HEK293 (cell line): ENCODE data around the gene PRKCE.

Experiments
- CTCF ChIA-PET: fragments of 350-600 bp; formaldehyde crosslinking; extraction: SDS; loops from one replicate; lab custom pipeline; 2021; ENCODE audit warnings: antibody characterized with exemption; lab: Yijun Ruan, JAX
- POLR2A ChIA-PET: fragments of 300-600 bp; formaldehyde crosslinking; extraction: SDS; loops from one replicate; lab custom pipeline; 2020; ENCODE audit warnings: antibody characterized with exemption, inconsistent platforms; lab: Yijun Ruan, JAX
- H3K27ac ChIP-seq: fragments of 200-500 bp; sonication (Bioruptor generic); 2 replicates; pipeline ENCODE4 v1.5.1; 2014; ENCODE audit warnings: low read depth, low read length, control low read depth, inconsistent platforms; ENCODE audit errors: extremely low read depth
- H3K36me3 ChIP-seq, 2 experiments: fragments of 200-500 bp in 1 of 2; sonication (Bioruptor generic) in 1 of 2; 1 replicate in 1 of 2; 2 replicates in 1 of 2; pipeline ENCODE4 v1.5.1; 2014 to 2017; ENCODE audit warnings: inconsistent platforms in 2 of 2, low read length in 2 of 2; ENCODE audit not compliant: control insufficient read depth in 2 of 2, insufficient read depth in 1 of 2
- H3K4me1 ChIP-seq: fragments of 200-500 bp; sonication (Bioruptor generic); 2 replicates; pipeline ENCODE4 v1.5.1; 2014; ENCODE audit warnings: mild to moderate bottlenecking, low read length, inconsistent platforms; ENCODE audit not compliant: control insufficient read depth, insufficient read depth
- H3K4me3 ChIP-seq: 2 replicates; pipeline ENCODE4 v1.5.1; 2011; ENCODE audit warnings: low read depth, mild to moderate bottlenecking, control low read depth, low read length, moderate library complexity
- H3K9me3 ChIP-seq: fragments of 200-500 bp; sonication (Bioruptor generic); 2 replicates; pipeline ENCODE4 v1.5.1; 2014; ENCODE audit warnings: low read depth, low read length, inconsistent platforms; ENCODE audit not compliant: control insufficient read depth, insufficient read depth
- BCL11B ChIP-seq: fragments of 450-650 bp; formaldehyde crosslinking; IDR thresholded peaks from 2 replicates; pipeline ENCODE4 v1.5.1; 2016; ENCODE audit warnings: low read depth, missing biosample characterization, missing genetic modification characterization
- MYNN ChIP-seq: fragments of 450-650 bp; formaldehyde crosslinking; IDR thresholded peaks from 2 replicates; pipeline ENCODE4 v1.5.1; 2016; ENCODE audit warnings: missing biosample characterization, missing genetic modification characterization, borderline replicate concordance
- PRDM1 ChIP-seq: fragments of 450-650 bp; formaldehyde crosslinking; IDR thresholded peaks from 2 replicates; pipeline ENCODE4; 2016; ENCODE audit warnings: missing biosample characterization, missing genetic modification characterization
- YY1 ChIP-seq: fragments of 450-650 bp; formaldehyde crosslinking; IDR thresholded peaks from 2 replicates; pipeline ENCODE4 v1.5.1; 2018; ENCODE audit warnings: missing biosample characterization, missing genetic modification characterization
- ZNF114 ChIP-seq: fragments of 450-650 bp; formaldehyde crosslinking; IDR thresholded peaks from 2 replicates; pipeline ENCODE4 v1.5.0; 2017; ENCODE audit warnings: missing biosample characterization, missing genetic modification characterization
- ZNF350 ChIP-seq: fragments of 450-650 bp; formaldehyde crosslinking; IDR thresholded peaks from 2 replicates; pipeline ENCODE4 v1.5.0; 2017; ENCODE audit warnings: missing biosample characterization, mild to moderate bottlenecking, missing genetic modification characterization
- ZNF394 ChIP-seq: fragments of 450-650 bp; formaldehyde crosslinking; IDR thresholded peaks from 2 replicates; pipeline ENCODE4 v1.5.1; 2016; ENCODE audit warnings: missing biosample characterization, missing genetic modification characterization, mild to moderate bottlenecking, moderate library complexity, borderline replicate concordance
- ZNF558 ChIP-seq: fragments of 450-650 bp; formaldehyde crosslinking; IDR thresholded peaks from 2 replicates; pipeline ENCODE4 v1.5.1; 2016; ENCODE audit warnings: missing biosample characterization, missing genetic modification characterization
- ZNF624 ChIP-seq: fragments of 450-650 bp; formaldehyde crosslinking; IDR thresholded peaks from 2 replicates; pipeline ENCODE4 v1.5.1; 2017; ENCODE audit warnings: missing biosample characterization, missing genetic modification characterization
- ZNF654 ChIP-seq: fragments of 450-650 bp; formaldehyde crosslinking; IDR thresholded peaks from 2 replicates; pipeline ENCODE4 v1.5.1; 2016; ENCODE audit warnings: low read depth, missing biosample characterization, missing genetic modification characterization
- ZNF658 ChIP-seq: fragments of 450-650 bp; formaldehyde crosslinking; IDR thresholded peaks from 2 replicates; pipeline ENCODE4; 2016; ENCODE audit warnings: missing biosample characterization, missing genetic modification characterization
- ZNF701 ChIP-seq: fragments of 450-650 bp; formaldehyde crosslinking; IDR thresholded peaks from 2 replicates; pipeline ENCODE4 v1.5.1; 2016; ENCODE audit warnings: missing biosample characterization, missing genetic modification characterization
- ZNF768 ChIP-seq: fragments of 450-650 bp; formaldehyde crosslinking; IDR thresholded peaks from 2 replicates; pipeline ENCODE4 v1.5.1; 2018; ENCODE audit warnings: missing biosample characterization, mild to moderate bottlenecking, missing genetic modification characterization
- ZSCAN16 ChIP-seq: fragments of 450-650 bp; formaldehyde crosslinking; IDR thresholded peaks from 2 replicates; pipeline ENCODE4 v1.5.1; 2016; ENCODE audit warnings: missing biosample characterization, missing genetic modification characterization
- TF ChIP-seq, protein P1 (sequence below): fragments of 450-650 bp; formaldehyde crosslinking; IDR thresholded peaks from 2 replicates; pipeline ENCODE4 v1.5.1; 2016; ENCODE audit warnings: missing biosample characterization, missing genetic modification characterization
- TF ChIP-seq, protein P2 (sequence below): fragments of 450-650 bp; formaldehyde crosslinking; IDR thresholded peaks from 2 replicates; pipeline ENCODE4 v1.5.1; 2017; ENCODE audit warnings: missing biosample characterization, missing genetic modification characterization
- TF ChIP-seq, protein P3 (sequence below): fragments of 450-650 bp; formaldehyde crosslinking; IDR thresholded peaks from 2 replicates; pipeline ENCODE4 v1.5.1; 2016; ENCODE audit warnings: missing biosample characterization, missing genetic modification characterization, borderline replicate concordance
- TF ChIP-seq, protein P4 (sequence below): fragments of 450-650 bp; formaldehyde crosslinking; IDR thresholded peaks from 2 replicates; pipeline ENCODE4 v1.5.1; 2016; ENCODE audit warnings: missing biosample characterization, missing genetic modification characterization

Gene PRKCE

DNA sequence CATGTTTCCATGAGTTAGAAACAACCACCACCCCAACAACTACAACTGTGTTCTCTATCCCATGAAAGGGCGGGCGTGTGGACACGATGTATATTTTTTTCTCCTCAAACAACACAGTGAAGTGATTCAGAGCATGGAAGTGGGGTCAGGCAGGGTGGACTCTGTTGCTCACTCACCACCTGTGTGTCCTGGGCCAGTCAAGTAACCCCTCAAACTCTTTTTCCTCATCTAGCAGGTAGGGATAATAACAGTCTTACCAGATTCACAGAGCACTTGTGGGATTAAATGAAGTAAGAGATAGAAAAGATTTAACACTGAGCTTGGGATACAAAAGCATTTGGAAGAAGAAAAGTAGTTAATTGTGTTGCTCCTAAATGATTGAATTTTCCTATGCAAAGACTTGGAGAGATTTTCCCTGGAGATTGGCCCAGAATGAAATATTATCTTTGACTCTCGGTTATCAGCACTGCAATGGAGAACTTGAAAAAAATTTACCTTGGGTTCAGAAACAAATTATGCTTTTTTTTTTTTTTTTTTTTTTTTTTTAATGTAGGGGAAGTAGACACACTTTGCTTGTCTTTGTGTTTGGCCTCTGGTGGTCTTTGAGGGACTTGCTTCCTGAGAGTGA is 483.9 kb downstream of the PRKCE start:
- no peaks in the 10 kb centered on the region for H3K36me3 ChIP-seq
- no peak for TF ChIP-seq ZNF394
- TF ChIP-seq ZNF624 (tag by site-specific recombination): no peak
- no peak for TF ChIP-seq ZNF114 (tag by site-specific recombination)
- TF ChIP-seq, all 188 proteins: peak for 0
- Histone ChIP-seq H3K9me3 (no peaks in the 10 kb centered on the region), H3K4me3 (no peak overlapping the region), H3K27ac (no peak overlapping the region), H3K4me1 (no peaks in the 10 kb centered on the region)
- ChIA-PET POLR2A (no interaction called here), CTCF (interaction anchor here (0.6 kb wide), 1 partner anchor 196 kb away, joined by 4 read pairs; no protein-coding TSS in a partner anchor)

GRCh38 chr2:46135958-46136357 is 484.5 kb downstream of the PRKCE start:
- H3K4me3 ChIP-seq: no peak overlapping the region
- TF ChIP-seq, protein P1, sequence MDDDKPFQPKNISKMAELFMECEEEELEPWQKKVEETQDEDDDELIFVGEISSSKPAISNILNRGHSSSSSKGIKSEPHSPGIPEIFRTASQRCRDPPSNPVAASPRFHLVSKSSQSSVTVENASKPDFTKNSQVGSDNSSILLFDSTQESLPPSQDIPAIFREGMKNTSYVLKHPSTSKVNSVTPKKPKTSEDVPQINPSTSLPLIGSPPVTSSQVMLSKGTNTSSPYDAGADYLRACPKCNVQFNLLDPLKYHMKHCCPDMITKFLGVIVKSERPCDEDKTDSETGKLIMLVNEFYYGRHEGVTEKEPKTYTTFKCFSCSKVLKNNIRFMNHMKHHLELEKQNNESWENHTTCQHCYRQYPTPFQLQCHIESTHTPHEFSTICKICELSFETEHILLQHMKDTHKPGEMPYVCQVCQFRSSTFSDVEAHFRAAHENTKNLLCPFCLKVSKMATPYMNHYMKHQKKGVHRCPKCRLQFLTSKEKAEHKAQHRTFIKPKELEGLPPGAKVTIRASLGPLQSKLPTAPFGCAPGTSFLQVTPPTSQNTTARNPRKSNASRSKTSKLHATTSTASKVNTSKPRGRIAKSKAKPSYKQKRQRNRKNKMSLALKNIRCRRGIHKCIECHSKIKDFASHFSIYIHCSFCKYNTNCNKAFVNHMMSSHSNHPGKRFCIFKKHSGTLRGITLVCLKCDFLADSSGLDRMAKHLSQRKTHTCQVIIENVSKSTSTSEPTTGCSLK: no peak
- TF ChIP-seq ZNF350 (tag by site-specific recombination) (no peak), ZNF654 (tag by site-specific recombination) (no peak), YY1 (tag by site-specific recombination) (no peak), ZSCAN16 (tag by site-specific recombination) (no peak), ZNF558 (no peak), MYNN (tag by site-specific recombination) (no peak), BCL11B (tag by site-specific recombination) (no peak), ZNF658 (tag by site-specific recombination) (no peak), ZNF768 (tag by site-specific recombination) (no peak), ZNF701 (tag by site-specific recombination) (no peak), PRDM1 (tag by site-specific recombination) (no peak)
- TF ChIP-seq, protein P2, sequence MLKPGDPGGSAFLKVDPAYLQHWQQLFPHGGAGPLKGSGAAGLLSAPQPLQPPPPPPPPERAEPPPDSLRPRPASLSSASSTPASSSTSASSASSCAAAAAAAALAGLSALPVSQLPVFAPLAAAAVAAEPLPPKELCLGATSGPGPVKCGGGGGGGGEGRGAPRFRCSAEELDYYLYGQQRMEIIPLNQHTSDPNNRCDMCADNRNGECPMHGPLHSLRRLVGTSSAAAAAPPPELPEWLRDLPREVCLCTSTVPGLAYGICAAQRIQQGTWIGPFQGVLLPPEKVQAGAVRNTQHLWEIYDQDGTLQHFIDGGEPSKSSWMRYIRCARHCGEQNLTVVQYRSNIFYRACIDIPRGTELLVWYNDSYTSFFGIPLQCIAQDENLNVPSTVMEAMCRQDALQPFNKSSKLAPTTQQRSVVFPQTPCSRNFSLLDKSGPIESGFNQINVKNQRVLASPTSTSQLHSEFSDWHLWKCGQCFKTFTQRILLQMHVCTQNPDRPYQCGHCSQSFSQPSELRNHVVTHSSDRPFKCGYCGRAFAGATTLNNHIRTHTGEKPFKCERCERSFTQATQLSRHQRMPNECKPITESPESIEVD (tag by site-specific recombination): no peak
- TF ChIP-seq, protein P3, sequence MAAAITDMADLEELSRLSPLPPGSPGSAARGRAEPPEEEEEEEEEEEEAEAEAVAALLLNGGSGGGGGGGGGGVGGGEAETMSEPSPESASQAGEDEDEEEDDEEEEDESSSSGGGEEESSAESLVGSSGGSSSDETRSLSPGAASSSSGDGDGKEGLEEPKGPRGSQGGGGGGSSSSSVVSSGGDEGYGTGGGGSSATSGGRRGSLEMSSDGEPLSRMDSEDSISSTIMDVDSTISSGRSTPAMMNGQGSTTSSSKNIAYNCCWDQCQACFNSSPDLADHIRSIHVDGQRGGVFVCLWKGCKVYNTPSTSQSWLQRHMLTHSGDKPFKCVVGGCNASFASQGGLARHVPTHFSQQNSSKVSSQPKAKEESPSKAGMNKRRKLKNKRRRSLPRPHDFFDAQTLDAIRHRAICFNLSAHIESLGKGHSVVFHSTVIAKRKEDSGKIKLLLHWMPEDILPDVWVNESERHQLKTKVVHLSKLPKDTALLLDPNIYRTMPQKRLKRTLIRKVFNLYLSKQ (tag by site-specific recombination): no peak
- TF ChIP-seq, protein P4, sequence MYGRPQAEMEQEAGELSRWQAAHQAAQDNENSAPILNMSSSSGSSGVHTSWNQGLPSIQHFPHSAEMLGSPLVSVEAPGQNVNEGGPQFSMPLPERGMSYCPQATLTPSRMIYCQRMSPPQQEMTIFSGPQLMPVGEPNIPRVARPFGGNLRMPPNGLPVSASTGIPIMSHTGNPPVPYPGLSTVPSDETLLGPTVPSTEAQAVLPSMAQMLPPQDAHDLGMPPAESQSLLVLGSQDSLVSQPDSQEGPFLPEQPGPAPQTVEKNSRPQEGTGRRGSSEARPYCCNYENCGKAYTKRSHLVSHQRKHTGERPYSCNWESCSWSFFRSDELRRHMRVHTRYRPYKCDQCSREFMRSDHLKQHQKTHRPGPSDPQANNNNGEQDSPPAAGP (tag by site-specific recombination): no peak
- H3K27ac ChIP-seq: no peak overlapping the region
- H3K4me1 ChIP-seq: no peaks in the 10 kb centered on the region
- no peaks in the 10 kb centered on the region for H3K9me3 ChIP-seq
- H3K36me3 ChIP-seq: no peaks in the 10 kb centered on the region
- ChIA-PET POLR2A (no interaction called here), CTCF (interaction anchor here (0.6 kb wide), 1 partner anchor 197 kb away, joined by 4 read pairs; no protein-coding TSS in a partner anchor)
